PC-9 (cell line): ENCODE data around the gene IL10RB. TPM values are rescaled to one million over a fixed set of nuclear protein-coding genes. Genes with fewer than 3 reads are reported as not detected.

ENCODE experiments used
- BruUV-seq: library from RNA; stranded (reverse); fragments of 400-500 nt; replicated peaks from 2 replicates; lab custom pipeline; 2021; lab: Mats Ljungman, UMichigan
- CTCF ChIA-PET: fragments of 300-600 bp; sonication (Branson Sonifier 250); formaldehyde crosslinking; loops from one replicate; lab custom pipeline; 2022; ENCODE audit warnings: antibody characterized with exemption; lab: Charles Lee
- POLR2A ChIA-PET: fragments of 300-600 bp; sonication (Branson Sonifier 250); formaldehyde crosslinking; loops from one replicate; lab custom pipeline; 2022; ENCODE audit warnings: antibody characterized with exemption; ENCODE audit not compliant: unreplicated experiment; lab: Charles Lee
- DNase-seq, 2 experiments: peaks; one replicate each; pipeline versions ENCODE4 v3.0.0 to v3.0.0-alpha.2; 2015 to 2022; ENCODE audit warnings: mixed read lengths in 1 of 2
- H2AFZ ChIP-seq: fragments of 200-600 bp; sonication (generic); 2 replicates; pipeline ENCODE4 v1.8.1; 2017; ENCODE audit warnings: antibody characterized with exemption
- H3F3A ChIP-seq: fragments of 200-600 bp; sonication (generic); 2 replicates; pipeline ENCODE4 v1.8.1; 2017; ENCODE audit warnings: antibody characterized with exemption, mild to moderate bottlenecking, low read depth; ENCODE audit not compliant: insufficient read depth
- H3K27ac ChIP-seq: fragments of 200-600 bp; sonication (generic); 2 replicates; pipeline ENCODE4 v1.6.1; 2016; ENCODE audit warnings: mixed run types
- H3K27me3 ChIP-seq: fragments of 200-600 bp; sonication (generic); 2 replicates; pipeline ENCODE4 v1.6.1; 2016; ENCODE audit warnings: low read depth, mixed run types; ENCODE audit not compliant: insufficient read depth
- H3K36me3 ChIP-seq: fragments of 200-600 bp; sonication (generic); 2 replicates; pipeline ENCODE4 v1.6.1; 2016; ENCODE audit warnings: low read depth, mixed run types
- H3K4me1 ChIP-seq: fragments of 200-600 bp; sonication (generic); replicated peaks from 2 replicates; pipeline ENCODE4 v1.6.1; 2016; ENCODE audit warnings: mixed run types; ENCODE audit not compliant: insufficient read depth
- H3K4me2 ChIP-seq: fragments of 200-600 bp; sonication (generic); 2 replicates; pipeline ENCODE4 v1.6.1; 2017; ENCODE audit warnings: mixed run types
- H3K4me3 ChIP-seq: fragments of 200-600 bp; sonication (generic); 2 replicates; pipeline ENCODE4 v1.6.1; 2016; ENCODE audit warnings: mixed run types
- H3K79me2 ChIP-seq: fragments of 200-600 bp; sonication (generic); 2 replicates; pipeline ENCODE4 v1.6.1; 2017; ENCODE audit warnings: low read depth, mixed run types
- H3K9me2 ChIP-seq: fragments of 200-600 bp; sonication (generic); 2 replicates; pipeline ENCODE4 v1.8.1; 2017; ENCODE audit warnings: mild to moderate bottlenecking; ENCODE audit not compliant: insufficient read depth
- H3K9me3 ChIP-seq: fragments of 200-600 bp; sonication (generic); 2 replicates; pipeline ENCODE4 v1.8.1; 2016; ENCODE audit warnings: low read depth; ENCODE audit not compliant: insufficient read depth
- H4K20me1 ChIP-seq: fragments of 200-600 bp; sonication (generic); 2 replicates; pipeline ENCODE4 v1.8.1; 2017; ENCODE audit not compliant: insufficient read depth
- EZH2 ChIP-seq: fragments of 200-600 bp; sonication (generic); IDR thresholded peaks from 2 replicates; pipeline ENCODE4 v1.8.0; 2017; ENCODE audit warnings: antibody characterized with exemption, low read depth
- intact Hi-C: fragments of 100-400 bp; cut with micrococcal nuclease; formaldehyde crosslinking; loops from one replicate; pipeline ENCODE4 v1.10.0; 2022; ENCODE audit not compliant: unreplicated experiment
- total RNA-seq: library from RNA; stranded (reverse); gene quantifications from 2 replicates; pipeline ENCODE4 v1.2.3, GENCODE V29; 2021
- TF ChIP-seq, protein P1 (sequence below): fragments of 200-600 bp; sonication (generic); conservative IDR thresholded peaks from 2 replicates; pipeline ENCODE4 v1.6.1; 2017; ENCODE audit warnings: mixed run types, antibody characterized with exemption, mild to moderate bottlenecking, moderate library complexity

IL10RB gene
- total RNA-seq, 1 experiment from 2014 or later = 18.3 TPM

DNA sequence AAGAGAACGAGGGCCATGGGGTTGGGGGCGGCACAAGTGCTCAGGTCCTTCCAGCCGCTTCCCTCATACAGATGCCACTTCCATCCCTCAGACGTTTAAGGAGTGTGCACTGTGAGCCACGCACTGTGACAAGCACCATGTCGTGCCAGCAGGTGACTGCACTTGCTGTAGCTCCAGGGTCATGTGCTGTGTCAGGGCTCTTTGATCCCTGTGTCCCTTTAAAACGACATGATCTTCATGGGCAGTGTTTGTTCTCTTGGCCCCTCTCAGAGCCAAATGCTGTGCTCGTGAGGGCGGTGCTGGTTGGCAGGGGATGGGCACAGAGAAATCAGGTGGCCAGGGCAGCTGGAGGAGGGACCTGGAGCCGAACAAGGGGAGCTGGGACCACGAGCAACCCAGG is 19.9 kb downstream of the IL10RB start:
- Histone ChIP-seq H4K20me1 (no peaks in the 10 kb centered on the region), H3K27ac (peak overlapping the region; percentile 43; the same call in 1 of the 2 replicates), H3K4me2 (peak overlapping the region; percentile 55; the same call in 1 of the 2 replicates), H2AFZ (no peak overlapping the region), H3K79me2 (no peaks in the 10 kb centered on the region), H3K4me3 (no peak overlapping the region), H3F3A (no peaks in the 10 kb centered on the region; the same call in 1 of the 2 replicates), H3K27me3 (no peaks in the 10 kb centered on the region), H3K9me3 (no peaks in the 10 kb centered on the region), H3K36me3 (no peaks in the 10 kb centered on the region), H3K9me2 (no peaks in the 10 kb centered on the region), H3K4me1 (peaks cover 16% of the 10 kb centered on the region)
- no peak for DNase-seq
- ChIA-PET CTCF (interaction anchor here (1.5 kb wide), 1 partner anchor 75 kb away, joined by 3 read pairs; no protein-coding TSS in a partner anchor), POLR2A (interaction anchor here (0.6 kb wide), 1 partner anchor 515 kb away, joined by 14 read pairs; the partner anchor contains the start of gene PAXBP1)
- no peak for TF ChIP-seq EZH2
- TF ChIP-seq, protein P1, sequence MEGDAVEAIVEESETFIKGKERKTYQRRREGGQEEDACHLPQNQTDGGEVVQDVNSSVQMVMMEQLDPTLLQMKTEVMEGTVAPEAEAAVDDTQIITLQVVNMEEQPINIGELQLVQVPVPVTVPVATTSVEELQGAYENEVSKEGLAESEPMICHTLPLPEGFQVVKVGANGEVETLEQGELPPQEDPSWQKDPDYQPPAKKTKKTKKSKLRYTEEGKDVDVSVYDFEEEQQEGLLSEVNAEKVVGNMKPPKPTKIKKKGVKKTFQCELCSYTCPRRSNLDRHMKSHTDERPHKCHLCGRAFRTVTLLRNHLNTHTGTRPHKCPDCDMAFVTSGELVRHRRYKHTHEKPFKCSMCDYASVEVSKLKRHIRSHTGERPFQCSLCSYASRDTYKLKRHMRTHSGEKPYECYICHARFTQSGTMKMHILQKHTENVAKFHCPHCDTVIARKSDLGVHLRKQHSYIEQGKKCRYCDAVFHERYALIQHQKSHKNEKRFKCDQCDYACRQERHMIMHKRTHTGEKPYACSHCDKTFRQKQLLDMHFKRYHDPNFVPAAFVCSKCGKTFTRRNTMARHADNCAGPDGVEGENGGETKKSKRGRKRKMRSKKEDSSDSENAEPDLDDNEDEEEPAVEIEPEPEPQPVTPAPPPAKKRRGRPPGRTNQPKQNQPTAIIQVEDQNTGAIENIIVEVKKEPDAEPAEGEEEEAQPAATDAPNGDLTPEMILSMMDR = no peak
- BruUV-seq = no TSS peak
- intact Hi-C loops = no loop called here

DNA sequence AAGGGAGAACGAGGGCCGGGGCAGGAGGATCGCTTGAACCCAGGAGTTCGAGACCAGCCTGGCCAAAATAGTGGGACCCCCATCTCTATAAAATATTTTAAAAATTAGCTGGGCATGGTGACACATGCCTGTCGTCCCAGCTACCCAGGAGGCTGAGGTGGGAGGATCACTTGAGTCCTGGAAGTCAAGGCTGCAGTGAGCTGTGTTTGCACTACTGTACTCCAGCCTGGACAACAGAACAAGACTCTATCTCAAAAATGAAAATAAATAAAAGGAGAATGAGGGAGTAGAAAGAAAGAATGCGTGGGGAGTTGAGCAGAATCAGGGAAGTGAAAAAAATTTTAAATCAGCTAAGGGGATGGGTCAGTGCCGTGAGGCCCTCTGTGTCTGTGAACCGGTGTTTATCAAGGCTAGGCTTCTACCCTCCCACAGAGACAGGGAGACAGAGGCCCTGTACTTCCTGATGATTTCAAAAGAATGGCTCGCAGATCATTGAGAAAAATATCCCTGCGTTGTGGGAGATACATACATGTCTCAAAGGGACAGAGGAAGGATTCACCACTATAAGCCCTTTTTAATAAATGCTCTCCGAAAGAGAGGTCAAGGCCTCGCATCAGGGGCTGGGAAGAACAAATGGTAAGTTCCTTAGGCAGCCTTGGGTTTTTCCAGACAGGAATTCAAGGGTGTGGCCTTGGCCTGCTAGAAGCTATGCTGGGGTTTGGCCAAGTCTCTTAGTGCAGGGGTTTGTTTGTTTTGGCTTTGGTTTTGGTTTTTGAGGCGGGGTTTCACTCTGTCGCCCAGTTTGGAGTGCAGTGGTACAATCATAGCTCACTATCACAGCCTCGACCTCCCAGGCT is 20.7 kb downstream of the IL10RB start:
- H2AFZ ChIP-seq = no peak overlapping the region
- intact Hi-C loops = loop anchor here (1.0 kb wide), 1 partner anchor 18 kb away; no protein-coding TSS in a partner anchor
- H3K9me3 ChIP-seq = no peaks in the 10 kb centered on the region
- H3K27ac ChIP-seq = peak overlapping the region; percentile 43
- CTCF ChIA-PET = interaction anchor here (1.5 kb wide), 1 partner anchor 74 kb away, joined by 3 read pairs; no protein-coding TSS in a partner anchor
- POLR2A ChIA-PET = interaction anchor here (0.6 to 0.7 kb wide), 2 partner anchors 515 to 743 kb away, joined by 4 to 14 read pairs; partner anchors contain the start of gene PAXBP1
- peak; percentile 62 to 66 for DNase-seq
- no peaks in the 10 kb centered on the region; the same call in 1 of the 2 replicates for H3F3A ChIP-seq
- no peaks in the 10 kb centered on the region for H3K9me2 ChIP-seq
- H3K4me1 ChIP-seq = peaks cover 16% of the 10 kb centered on the region
- peak overlapping the region; percentile 55 for H3K4me2 ChIP-seq
- no peaks in the 10 kb centered on the region for H3K27me3 ChIP-seq
- BruUV-seq = no TSS peak
- no peaks in the 10 kb centered on the region for H4K20me1 ChIP-seq
- no peaks in the 10 kb centered on the region for H3K36me3 ChIP-seq
- no peak overlapping the region for H3K4me3 ChIP-seq
- TF ChIP-seq, protein P1 = no peak
- TF ChIP-seq EZH2 = no peak
- H3K79me2 ChIP-seq = no peaks in the 10 kb centered on the region

DNA sequence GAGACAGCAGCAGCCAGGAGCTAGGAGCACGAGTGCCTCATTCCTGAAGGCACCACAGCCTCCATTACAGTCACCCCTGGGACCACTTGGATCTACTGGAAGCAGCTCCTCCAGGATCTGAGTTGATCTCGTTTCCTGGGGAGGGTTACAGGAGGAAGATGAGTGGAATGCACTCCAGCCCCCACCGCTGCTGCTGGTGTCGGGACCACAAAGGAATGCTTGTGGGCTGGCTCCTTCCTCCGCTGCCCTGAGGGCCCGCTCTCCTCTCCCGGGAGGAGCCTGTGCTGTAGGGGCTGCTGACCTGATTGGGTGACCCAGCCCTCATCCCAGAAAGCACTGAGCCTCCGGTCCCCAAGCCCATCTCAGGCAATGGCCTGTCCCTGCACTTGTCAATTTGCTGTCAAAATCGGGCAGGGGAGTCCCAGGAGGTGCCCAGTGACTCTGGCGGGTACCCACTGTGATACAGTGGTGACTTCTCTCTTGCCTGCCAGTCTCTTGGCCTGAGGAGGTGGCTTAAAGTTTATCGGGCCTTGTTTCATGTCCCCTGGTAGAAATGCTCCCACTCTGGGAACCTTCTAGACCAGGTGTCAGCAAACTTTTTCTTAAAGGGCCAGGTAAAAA is 23.1 kb downstream of the IL10RB start:
- no peak for DNase-seq
- Histone ChIP-seq H3K9me3 (no peaks in the 10 kb centered on the region), H3K9me2 (no peaks in the 10 kb centered on the region), H4K20me1 (no peaks in the 10 kb centered on the region), H3K79me2 (no peaks in the 10 kb centered on the region), H3K4me3 (no peak overlapping the region), H3K4me1 (peaks cover 29% of the 10 kb centered on the region), H2AFZ (no peak overlapping the region), H3K27me3 (no peaks in the 10 kb centered on the region), H3K4me2 (no peak overlapping the region), H3F3A (peaks cover 6% of the 10 kb centered on the region; the same call in 1 of the 2 replicates), H3K27ac (no peak overlapping the region), H3K36me3 (no peaks in the 10 kb centered on the region)
- TF ChIP-seq EZH2 = no peak
- TF ChIP-seq, protein P1 = no peak
- intact Hi-C loops = no loop called here
- no TSS peak for BruUV-seq
- ChIA-PET POLR2A (no interaction called here), CTCF (interaction anchor here (0.6 kb wide), 1 partner anchor 345 kb away, joined by 4 read pairs; no protein-coding TSS in a partner anchor)
